HG03139 (cell line): ENCODE measurements around the gene BTG1.
A peak's percentile ranks its signal among the peaks of the same experiment; 100 is the strongest.

Experiments used
- ATAC-seq: cut with Tn5 transposase; IDR thresholded peaks from one replicate; pipeline ENCODE4 v1.9.1; 2021; ENCODE audit not compliant: unreplicated experiment

Gene BTG1

DNA sequence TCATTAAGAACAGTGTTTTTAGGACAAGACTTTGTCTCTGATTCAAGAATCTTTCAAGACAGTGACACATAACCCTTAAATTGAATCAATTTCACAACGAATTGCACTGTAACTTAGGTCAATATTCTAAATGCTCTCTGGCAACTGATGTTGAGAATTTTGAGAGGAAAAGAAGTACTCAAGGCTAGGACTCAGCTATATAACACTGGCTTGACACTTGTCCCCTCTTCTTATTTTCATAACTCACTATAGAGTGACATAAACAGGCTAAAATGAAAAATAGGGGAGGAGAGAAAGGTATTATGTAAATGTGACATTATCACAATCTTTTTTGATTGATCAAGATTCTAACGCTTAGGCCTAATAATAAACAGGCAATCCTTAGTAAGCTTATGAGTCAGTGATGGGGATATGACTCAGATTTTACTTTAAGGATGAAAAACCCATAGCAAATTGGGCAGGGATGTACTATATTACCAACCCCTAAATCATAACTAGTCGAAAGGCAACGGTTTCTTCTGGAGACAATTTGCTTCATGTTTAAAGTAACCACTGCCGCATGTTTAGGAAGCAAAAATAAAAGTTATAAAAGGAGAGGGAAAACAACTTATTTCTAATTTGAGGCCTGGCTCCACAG lies 10.9 kb downstream of the BTG1 start:
- no peak for ATAC-seq

GRCh38 chr12:92133795-92134637 lies 11.6 kb downstream of the BTG1 start:
- ATAC-seq = peak; percentile 39

GRCh38 chr12:92133171-92133570 lies 12.5 kb downstream of the BTG1 start:
- ATAC-seq = no peak

- no peak for ATAC-seq
Observed at GRCh38 chr12:92132288-92132687, 13.4 kb downstream of the BTG1 start.

DNA sequence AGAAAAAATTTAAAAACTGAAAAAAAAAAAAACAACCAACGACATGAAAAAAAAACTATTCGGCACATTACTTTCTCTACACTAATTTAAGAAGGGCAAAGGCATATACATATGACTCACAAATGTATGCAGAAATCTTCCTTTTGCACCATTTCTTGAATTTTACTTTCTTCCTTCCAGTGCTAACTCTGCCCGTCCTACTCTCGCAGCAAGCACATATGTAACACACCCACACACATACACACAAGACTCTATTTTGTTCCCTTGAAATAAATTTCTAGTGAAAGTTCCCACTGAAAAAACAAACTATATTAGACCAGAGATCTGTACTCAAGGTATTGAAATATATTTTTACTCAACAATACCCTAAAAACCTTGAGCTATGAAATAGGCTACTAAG lies 14.6 kb downstream of the BTG1 start:
- no peak for ATAC-seq

- ATAC-seq = no peak
Observed at GRCh38 chr12:92129609-92130008, 16.0 kb downstream of the BTG1 start.

DNA sequence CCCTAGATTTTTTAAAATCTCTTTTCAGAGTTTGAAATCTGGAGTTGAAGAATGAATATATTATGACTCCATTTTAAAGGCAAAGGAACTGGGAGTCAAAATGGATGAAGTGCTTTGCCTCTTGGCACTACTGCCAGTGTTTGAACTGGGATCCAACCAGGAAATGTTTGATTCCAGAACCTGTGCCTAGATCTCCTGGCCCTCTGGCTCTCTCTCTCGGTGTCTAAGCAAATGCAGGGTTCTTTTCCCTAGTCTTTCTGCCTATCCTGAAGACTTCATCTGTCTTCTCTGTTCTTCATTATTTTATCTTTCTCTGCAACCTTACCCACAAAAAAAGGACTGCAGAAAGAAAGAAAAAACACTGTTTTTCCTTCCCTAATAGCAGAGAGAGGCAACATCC lies 17.0 kb downstream of the BTG1 start:
- no peak for ATAC-seq

GRCh38 chr12:92124689-92125029 lies 21.0 kb downstream of the BTG1 start:
- no peak for ATAC-seq

GRCh38 chr12:92123780-92124688 lies 21.6 kb downstream of the BTG1 start:
- ATAC-seq = no peak

- ATAC-seq = no peak
Observed at GRCh38 chr12:92122941-92123779, 22.5 kb downstream of the BTG1 start.

- no peak for ATAC-seq
Observed at GRCh38 chr12:92121826-92122225, 23.8 kb downstream of the BTG1 start.

DNA sequence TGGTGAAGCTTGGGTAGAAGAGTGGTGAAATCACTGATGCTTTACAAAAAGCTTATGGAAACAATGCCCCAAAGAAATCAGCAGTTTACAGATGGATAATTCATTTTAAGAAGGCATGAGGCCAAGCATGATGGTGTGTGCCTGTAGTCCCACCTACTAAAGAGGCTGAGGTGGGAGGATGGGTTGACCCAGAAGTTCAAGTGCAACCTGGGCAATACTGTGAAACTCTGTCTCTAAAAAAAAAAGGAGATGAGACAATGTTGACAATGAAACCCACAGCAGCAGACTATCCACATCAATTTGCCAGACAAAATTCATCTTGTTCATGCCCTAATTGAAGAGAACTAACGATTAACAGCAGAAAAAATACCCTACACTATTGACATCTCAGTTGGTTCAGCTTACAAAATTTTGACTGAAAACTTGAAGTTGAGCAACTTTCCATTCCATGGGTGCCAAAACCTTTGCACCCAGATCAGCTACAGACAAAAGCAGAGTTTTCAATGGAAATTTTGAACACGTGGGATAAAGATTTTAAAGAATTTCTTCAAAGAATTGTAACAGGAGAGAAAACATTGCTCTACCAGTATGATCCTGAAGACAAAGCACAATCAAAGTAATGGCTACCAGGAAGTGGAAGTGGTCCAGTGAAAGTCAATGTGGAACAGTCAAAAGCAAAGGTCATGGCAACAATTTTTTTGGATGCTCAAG lies 26.7 kb downstream of the BTG1 start:
- no peak for ATAC-seq

DNA sequence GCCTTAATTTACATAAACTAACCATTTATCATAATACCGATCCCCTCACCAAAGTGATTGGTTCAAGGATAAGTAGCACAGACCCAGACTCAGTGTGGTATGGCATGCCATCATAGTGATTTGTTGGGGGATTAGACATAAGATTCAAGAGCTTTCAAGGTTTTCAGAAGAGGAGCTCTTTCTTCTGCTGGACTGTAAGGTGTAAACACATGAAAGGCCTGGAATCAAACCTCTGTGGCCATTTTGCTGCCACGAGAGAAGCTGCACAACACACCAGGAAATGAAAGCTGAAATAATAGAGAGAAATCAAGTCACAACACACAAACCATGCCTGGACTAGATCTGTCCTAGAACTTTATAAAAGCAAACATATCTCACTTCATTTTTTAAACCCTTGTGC lies 30.8 kb downstream of the BTG1 start:
- no peak for ATAC-seq

DNA sequence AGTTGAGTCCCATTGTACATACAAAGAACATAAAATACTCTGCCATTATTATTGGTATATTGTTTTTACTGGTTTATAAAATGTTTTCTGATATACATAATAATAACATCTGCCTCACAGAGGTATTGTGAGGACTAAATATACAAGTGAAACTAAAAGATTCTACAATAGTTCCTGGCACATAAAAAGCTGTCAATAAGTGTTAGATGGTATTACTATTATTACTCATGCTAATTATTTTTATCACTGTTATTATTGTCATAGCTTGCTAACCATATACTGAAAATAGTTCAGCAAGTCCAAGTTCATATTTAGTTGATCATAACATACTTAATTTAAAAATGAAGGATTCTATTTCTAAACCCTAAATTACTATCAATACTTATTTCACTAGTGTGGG lies 34.4 kb downstream of the BTG1 start:
- ATAC-seq = peak; percentile 53

DNA sequence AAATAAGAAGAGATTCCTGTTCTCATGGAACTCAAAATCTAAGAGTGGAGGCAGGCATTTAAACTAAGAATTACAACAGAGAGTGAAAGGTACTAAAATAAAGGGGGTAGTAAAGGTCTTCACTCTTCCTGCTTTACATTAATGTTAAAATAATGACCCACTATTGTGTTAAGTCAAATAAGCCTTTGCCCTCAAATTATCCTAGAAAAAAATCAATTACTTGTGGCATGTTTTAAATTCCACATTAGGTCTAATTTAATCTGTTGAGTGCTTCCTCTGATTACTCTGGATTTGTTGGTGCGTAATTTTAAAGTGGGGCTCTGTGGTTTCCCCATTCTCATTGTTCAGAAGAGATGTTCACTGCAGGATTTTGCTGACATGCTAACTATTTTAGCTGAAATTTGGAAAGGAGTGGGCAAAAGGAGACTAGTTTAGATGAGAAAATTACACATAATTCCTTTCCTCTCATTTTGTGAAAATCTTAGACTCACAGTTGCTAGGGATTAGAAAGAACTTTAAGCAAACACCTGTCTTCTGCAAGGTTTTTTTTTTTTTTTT lies 35.5 kb downstream of the BTG1 start:
- no peak for ATAC-seq

DNA sequence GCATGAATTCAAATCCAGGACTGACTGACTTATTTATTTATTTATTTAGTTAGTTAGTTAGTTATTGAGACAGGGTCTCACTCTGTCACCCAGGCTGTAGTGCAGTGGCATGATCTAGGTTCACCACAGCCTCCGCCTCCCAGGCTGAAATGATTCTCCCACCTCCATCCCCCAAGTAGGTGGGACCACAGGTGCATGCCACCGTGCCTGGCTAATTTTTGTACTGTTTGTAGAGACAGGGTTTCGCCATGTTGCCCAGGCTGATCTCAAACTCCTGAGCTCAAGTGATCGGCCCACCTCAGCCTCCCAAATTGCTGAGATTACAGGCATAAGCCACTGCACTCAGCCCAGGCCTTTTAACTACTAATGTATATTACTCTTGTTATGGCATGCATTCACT lies 36.0 kb downstream of the BTG1 start:
- ATAC-seq = no peak

DNA sequence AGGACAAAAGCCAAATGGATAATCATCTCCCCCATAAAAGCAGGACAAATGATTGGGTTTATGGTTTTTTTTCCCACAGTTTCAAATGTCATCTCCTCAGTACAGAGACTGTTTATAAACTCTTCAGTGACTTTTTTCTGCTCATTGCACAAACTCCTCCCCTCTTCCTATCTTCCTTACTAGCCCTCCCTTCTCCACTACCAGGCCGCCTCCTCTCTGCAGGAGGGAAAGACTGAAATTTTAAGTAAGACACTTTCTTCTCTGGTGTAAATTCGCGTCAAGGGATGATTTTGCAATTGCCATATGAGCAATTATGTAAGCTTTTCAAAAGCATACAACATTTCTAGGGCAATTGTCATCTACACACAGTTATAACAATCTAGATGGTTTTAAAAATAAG lies 37.0 kb downstream of the BTG1 start:
- ATAC-seq = no peak

DNA sequence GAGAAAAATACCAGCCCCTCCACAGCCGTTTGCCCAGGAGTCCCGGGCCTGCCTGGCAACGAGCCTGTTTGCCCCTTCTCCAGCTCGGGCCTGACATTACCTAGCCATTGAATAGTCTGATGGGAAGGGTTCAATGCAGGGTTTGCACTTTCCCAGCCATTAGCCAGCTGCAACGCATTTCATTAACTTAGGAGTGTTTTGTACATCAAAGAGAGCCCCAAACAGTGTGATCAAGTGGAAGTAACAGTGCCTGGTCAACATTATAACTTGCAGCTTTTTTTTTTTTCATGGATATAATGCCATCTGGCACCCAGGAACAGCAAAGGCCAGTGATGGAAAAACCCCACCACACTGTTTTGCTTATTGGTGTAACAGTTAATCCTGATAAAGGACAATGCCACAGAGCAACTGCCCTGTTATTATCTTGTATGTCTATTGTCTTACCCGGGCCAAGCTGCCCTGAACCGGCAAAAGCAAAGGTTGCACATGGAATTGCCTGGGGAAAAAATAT lies 38.0 kb downstream of the BTG1 start:
- no peak for ATAC-seq

- ATAC-seq = no peak
Observed at GRCh38 chr12:92107094-92107493, 38.6 kb downstream of the BTG1 start.

- ATAC-seq = no peak
Observed at GRCh38 chr12:92105676-92106075, 40.0 kb downstream of the BTG1 start.
